Measurements from ENCODE around the gene NPFFR1. TPM values are rescaled to one million over a fixed set of nuclear protein-coding genes. Genes with fewer than 3 reads are reported as not detected.

The NPFFR1 gene
- total and polyA plus RNA-seq, 7 donors: under 0.01 to 0.01 TPM; not detected in 5

GRCh38 chr10:70317272-70317942 is 33.6 kb upstream of the NPFFR1 start:
- DNase-seq (no peak), ATAC-seq (no peak)
- Histone ChIP-seq H3K36me3 (ENCODE audit: insufficient read depth in 1 of 2, low read depth in 1 of 2) (peaks cover 0 to 13% of the 10 kb centered on the region in 2 donors), H3K4me1 (no peaks in the 10 kb centered on the region), H3K27me3 (ENCODE audit: insufficient read depth in 3 of 3, low read length in 2 of 3) (no peaks in the 10 kb centered on the region), H3K4me3 (no peak overlapping the region), H3K27ac (no peak overlapping the region), H3K9me3 (no peaks in the 10 kb centered on the region)
- 69 to 84% (median 75%) methylated on average over 5 of the region's 5 CpGs for WGBS, 3 donors
- TF ChIP-seq CTCF (IDR thresholded peaks at IDR 0.05): no peak
- intact Hi-C loops (cut with DNase I): loop anchor here in 1 of 2 donors (5.0 kb wide), 1 partner anchor 1755 kb away; no protein-coding TSS in a partner anchor

- no peak overlapping the region for H3K4me3 ChIP-seq
- no peak for ATAC-seq
- intact Hi-C loops (cut with DNase I): loop anchor here in 1 of 2 donors (5.0 kb wide), 1 partner anchor 1756 kb away; no protein-coding TSS in a partner anchor
- peaks cover 0 to 10% of the 10 kb centered on the region in 2 donors for H3K36me3 ChIP-seq (ENCODE audit: insufficient read depth in 1 of 2, low read depth in 1 of 2)
- WGBS, 3 donors: 82 to 89% (median 88%) methylated on average over 5 of the region's 5 CpGs
- no peaks in the 10 kb centered on the region for H3K27me3 ChIP-seq (ENCODE audit: insufficient read depth in 3 of 3, low read length in 2 of 3)
- no peak for TF ChIP-seq CTCF (IDR thresholded peaks at IDR 0.05)
- no peak overlapping the region for H3K27ac ChIP-seq
- H3K9me3 ChIP-seq: no peaks in the 10 kb centered on the region
- no peaks in the 10 kb centered on the region for H3K4me1 ChIP-seq
- peak in 1 of 2 donors; percentile 3 for DNase-seq
Observed at GRCh38 chr10:70315815-70316214, 32.0 kb upstream of the NPFFR1 start.

GRCh38 chr10:70315276-70315675 is 31.5 kb upstream of the NPFFR1 start:
- Histone ChIP-seq H3K27ac (no peak overlapping the region), H3K9me3 (no peaks in the 10 kb centered on the region), H3K27me3 (ENCODE audit: insufficient read depth in 3 of 3, low read length in 2 of 3) (no peaks in the 10 kb centered on the region), H3K36me3 (ENCODE audit: insufficient read depth in 1 of 2, low read depth in 1 of 2) (peaks cover 0 to 10% of the 10 kb centered on the region in 2 donors), H3K4me3 (no peak overlapping the region), H3K4me1 (no peaks in the 10 kb centered on the region)
- WGBS, 3 donors: 60 to 69% (median 65%) methylated on average over 2 of the region's 2 CpGs
- DNase-seq (no peak), ATAC-seq (no peak)
- TF ChIP-seq CTCF (IDR thresholded peaks at IDR 0.05): no peak
- intact Hi-C loops (cut with DNase I): loop anchor here in 1 of 2 donors (5.0 kb wide), 1 partner anchor 1757 kb away; no protein-coding TSS in a partner anchor

GRCh38 chr10:70312972-70313371 is 29.2 kb upstream of the NPFFR1 start:
- intact Hi-C loops (cut with DNase I): no loop called here
- Histone ChIP-seq H3K4me3 (no peak overlapping the region), H3K4me1 (no peaks in the 10 kb centered on the region), H3K36me3 (ENCODE audit: insufficient read depth in 1 of 2, low read depth in 1 of 2) (peaks cover 0 to 18% of the 10 kb centered on the region in 2 donors), H3K27me3 (ENCODE audit: insufficient read depth in 3 of 3, low read length in 2 of 3) (no peaks in the 10 kb centered on the region), H3K27ac (no peak overlapping the region), H3K9me3 (no peaks in the 10 kb centered on the region)
- 49 to 74% (median 52%) methylated on average over 4 of the region's 4 CpGs for WGBS, 3 donors
- peak in 2 of 4 donors; percentile 48 to 58 for ATAC-seq
- DNase-seq: no peak
- TF ChIP-seq CTCF (IDR thresholded peaks at IDR 0.05): no peak

All from psoas muscle (tissue), 8 donors.